Measurements from ENCODE around the gene GLI2.

- no peak for TF ChIP-seq CTCF (conservative IDR thresholded peaks at IDR 0.05)
- TF ChIP-seq EZH2 (IDR thresholded peaks at IDR 0.05; ENCODE audit: low read depth): no peak
Measured at GRCh38 chr2:120702061-120702460, 33.6 kb upstream of the GLI2 start.

Data from PC-9 (cell line).